ENCODE results near the gene FBXW12.

DNA sequence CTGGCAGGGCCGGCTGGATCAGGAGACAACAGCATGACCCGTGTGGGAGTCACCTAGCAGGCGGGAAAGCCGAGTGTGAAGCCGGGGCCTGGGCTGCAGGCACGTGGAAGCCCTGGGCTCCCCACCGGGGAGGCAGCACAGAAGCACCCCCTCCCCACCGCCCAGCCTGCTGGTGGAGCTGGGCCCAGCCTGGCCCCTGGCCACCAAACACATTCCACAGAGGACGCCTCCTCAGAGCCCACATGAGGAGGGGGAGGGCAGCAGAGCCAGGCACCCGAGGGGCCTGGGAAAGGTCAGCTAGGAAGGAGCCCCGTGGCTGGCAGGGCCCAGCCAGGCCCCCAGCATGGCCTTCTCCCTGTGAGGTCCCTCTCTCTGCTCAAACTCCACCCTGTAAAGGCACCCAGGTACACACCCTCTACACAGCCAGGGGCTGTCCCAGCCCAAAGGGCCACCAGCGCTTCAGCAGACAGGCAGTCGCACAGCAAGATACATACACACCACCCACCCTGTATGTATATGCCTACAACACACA is 53.3 kb downstream of the FBXW12 start:
- TF ChIP-seq, protein P1, sequence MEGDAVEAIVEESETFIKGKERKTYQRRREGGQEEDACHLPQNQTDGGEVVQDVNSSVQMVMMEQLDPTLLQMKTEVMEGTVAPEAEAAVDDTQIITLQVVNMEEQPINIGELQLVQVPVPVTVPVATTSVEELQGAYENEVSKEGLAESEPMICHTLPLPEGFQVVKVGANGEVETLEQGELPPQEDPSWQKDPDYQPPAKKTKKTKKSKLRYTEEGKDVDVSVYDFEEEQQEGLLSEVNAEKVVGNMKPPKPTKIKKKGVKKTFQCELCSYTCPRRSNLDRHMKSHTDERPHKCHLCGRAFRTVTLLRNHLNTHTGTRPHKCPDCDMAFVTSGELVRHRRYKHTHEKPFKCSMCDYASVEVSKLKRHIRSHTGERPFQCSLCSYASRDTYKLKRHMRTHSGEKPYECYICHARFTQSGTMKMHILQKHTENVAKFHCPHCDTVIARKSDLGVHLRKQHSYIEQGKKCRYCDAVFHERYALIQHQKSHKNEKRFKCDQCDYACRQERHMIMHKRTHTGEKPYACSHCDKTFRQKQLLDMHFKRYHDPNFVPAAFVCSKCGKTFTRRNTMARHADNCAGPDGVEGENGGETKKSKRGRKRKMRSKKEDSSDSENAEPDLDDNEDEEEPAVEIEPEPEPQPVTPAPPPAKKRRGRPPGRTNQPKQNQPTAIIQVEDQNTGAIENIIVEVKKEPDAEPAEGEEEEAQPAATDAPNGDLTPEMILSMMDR (IDR thresholded peaks at IDR 0.05; ENCODE audit: low read depth, low read length, missing input control) = no peak
- TF ChIP-seq JUND (IDR thresholded peaks at IDR 0.05) = no peak
- TF ChIP-seq YY1 (IDR thresholded peaks at IDR 0.05) = no peak
- no peak for TF ChIP-seq GABPA (IDR thresholded peaks at IDR 0.05 in 1 of 2, conservative IDR thresholded peaks at IDR 0.05 in 1 of 2)
- TF ChIP-seq, protein P2, sequence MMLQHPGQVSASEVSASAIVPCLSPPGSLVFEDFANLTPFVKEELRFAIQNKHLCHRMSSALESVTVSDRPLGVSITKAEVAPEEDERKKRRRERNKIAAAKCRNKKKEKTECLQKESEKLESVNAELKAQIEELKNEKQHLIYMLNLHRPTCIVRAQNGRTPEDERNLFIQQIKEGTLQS (IDR thresholded peaks at IDR 0.05) = no peak
- TF ChIP-seq, protein P3, sequence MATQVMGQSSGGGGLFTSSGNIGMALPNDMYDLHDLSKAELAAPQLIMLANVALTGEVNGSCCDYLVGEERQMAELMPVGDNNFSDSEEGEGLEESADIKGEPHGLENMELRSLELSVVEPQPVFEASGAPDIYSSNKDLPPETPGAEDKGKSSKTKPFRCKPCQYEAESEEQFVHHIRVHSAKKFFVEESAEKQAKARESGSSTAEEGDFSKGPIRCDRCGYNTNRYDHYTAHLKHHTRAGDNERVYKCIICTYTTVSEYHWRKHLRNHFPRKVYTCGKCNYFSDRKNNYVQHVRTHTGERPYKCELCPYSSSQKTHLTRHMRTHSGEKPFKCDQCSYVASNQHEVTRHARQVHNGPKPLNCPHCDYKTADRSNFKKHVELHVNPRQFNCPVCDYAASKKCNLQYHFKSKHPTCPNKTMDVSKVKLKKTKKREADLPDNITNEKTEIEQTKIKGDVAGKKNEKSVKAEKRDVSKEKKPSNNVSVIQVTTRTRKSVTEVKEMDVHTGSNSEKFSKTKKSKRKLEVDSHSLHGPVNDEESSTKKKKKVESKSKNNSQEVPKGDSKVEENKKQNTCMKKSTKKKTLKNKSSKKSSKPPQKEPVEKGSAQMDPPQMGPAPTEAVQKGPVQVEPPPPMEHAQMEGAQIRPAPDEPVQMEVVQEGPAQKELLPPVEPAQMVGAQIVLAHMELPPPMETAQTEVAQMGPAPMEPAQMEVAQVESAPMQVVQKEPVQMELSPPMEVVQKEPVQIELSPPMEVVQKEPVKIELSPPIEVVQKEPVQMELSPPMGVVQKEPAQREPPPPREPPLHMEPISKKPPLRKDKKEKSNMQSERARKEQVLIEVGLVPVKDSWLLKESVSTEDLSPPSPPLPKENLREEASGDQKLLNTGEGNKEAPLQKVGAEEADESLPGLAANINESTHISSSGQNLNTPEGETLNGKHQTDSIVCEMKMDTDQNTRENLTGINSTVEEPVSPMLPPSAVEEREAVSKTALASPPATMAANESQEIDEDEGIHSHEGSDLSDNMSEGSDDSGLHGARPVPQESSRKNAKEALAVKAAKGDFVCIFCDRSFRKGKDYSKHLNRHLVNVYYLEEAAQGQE (IDR thresholded peaks at IDR 0.05) = no peak
- TF ChIP-seq HNF4A (conservative IDR thresholded peaks at IDR 0.05) = no peak
- TF ChIP-seq EGR1 (IDR thresholded peaks at IDR 0.05; ENCODE audit: low read depth in 2 of 2) = no peak
- no peak for TF ChIP-seq TAF1 (conservative IDR thresholded peaks at IDR 0.05)
- TF ChIP-seq SP1 (IDR thresholded peaks at IDR 0.05) = no peak
